Transverse colon (tissue), 4 donors: Measurements from ENCODE around the gene AXIN1. TPM values are rescaled to one million over a fixed set of nuclear protein-coding genes. Genes with fewer than 3 reads are reported as not detected.

Source experiments
- DNase-seq: peaks from one replicate; pipeline ENCODE4 v3.0.0-alpha.2; 2019
- H3K27ac ChIP-seq, 4 donors: fragments of 200-600 bp; sonication (generic); 2 replicates each; pipeline ENCODE4 v1.5.1; 2016 to 2018; ENCODE audit warnings: inconsistent platforms in 4 of 4
- H3K27me3 ChIP-seq: fragments of 200-600 bp; sonication (generic); 2 replicates; pipeline ENCODE4 v1.5.1; 2017; ENCODE audit warnings: inconsistent platforms
- H3K36me3 ChIP-seq, 4 donors: fragments of 200-600 bp; sonication (generic); 2 replicates each; pipeline ENCODE4 v1.5.1; 2017 to 2019; ENCODE audit warnings: inconsistent platforms in 4 of 4
- H3K4me1 ChIP-seq, 4 donors: fragments of 200-600 bp; sonication (generic); 2 replicates each; pipeline ENCODE4 v1.5.1; 2017 to 2020; ENCODE audit warnings: inconsistent platforms in 4 of 4
- H3K4me3 ChIP-seq, 4 donors: fragments of 200-600 bp; sonication (generic); 1 replicate in 1 of 4; 2 replicates in 3 of 4; pipeline versions ENCODE4 v1.5.1 to v1.6.1; 2017 to 2019; ENCODE audit warnings: inconsistent platforms in 4 of 4
- H3K9me3 ChIP-seq, 2 donors: fragments of 200-600 bp; sonication (generic); 2 replicates each; pipeline ENCODE4 v1.5.1; 2017 to 2019; ENCODE audit warnings: inconsistent platforms in 2 of 2
- CTCF ChIP-seq, 5 experiments: fragments of 200-600 bp in 3 of 5; fragments of 450-650 bp in 2 of 5; sonication (generic) in 3 of 5; IDR thresholded peaks; 1 replicate in 2 of 5; 2 replicates in 3 of 5; pipeline ENCODE4 v1.5.1; 2016 to 2017; ENCODE audit warnings: antibody characterized with exemption in 5 of 5, inconsistent platforms in 3 of 5, mild to moderate bottlenecking in 2 of 5, moderate library complexity in 1 of 5
- EP300 ChIP-seq: sonication (generic); formaldehyde crosslinking; IDR thresholded peaks from one replicate; pipeline ENCODE4 v1.6.1; 2017; ENCODE audit warnings: antibody characterized with exemption, low read depth
- POLR2A ChIP-seq: fragments of 450-650 bp; IDR thresholded peaks from one replicate; pipeline ENCODE4 v1.6.1; 2016; ENCODE audit warnings: antibody characterized with exemption, mild to moderate bottlenecking, moderate library complexity
- POLR2AphosphoS5 ChIP-seq, 3 donors: sonication (generic); formaldehyde crosslinking; IDR thresholded peaks; one replicate each; pipeline ENCODE4 v1.6.1; 2016; ENCODE audit warnings: antibody characterized with exemption in 3 of 3
- WGBS, 2 donors: methylation state at CpG; one replicate each; pipeline ENCODE4 v1.1.5; 2018; ENCODE audit warnings: low coverage in 1 of 2; 5-methylcytosine and 5-hydroxymethylcytosine counted together
- in situ Hi-C, 4 donors: fragments of 200-750 bp; cut with MboI; loops; one replicate each; pipeline versions ENCODE4 v1.15.0 to v1.15.1; 2017; ENCODE audit warnings: low sequenced_read_pairs in 3 of 4, low pct_ligation_motif_present in 1 of 4, low pct_unique_long_range_greater_than_20kb in 1 of 4
- intact Hi-C: fragments of 100-400 bp; cut with DNase I; formaldehyde crosslinking; loops from one replicate; pipeline ENCODE4 v1.15.1; 2023; ENCODE audit warnings: low total_unique reads
- total RNA-seq, 4 donors: library from RNA; depleted of rRNA; stranded (reverse); fragments of >200 nt; gene quantifications; one replicate each; pipeline ENCODE4 v1.1.0, GENCODE V29; 2016

AXIN1 gene
- total RNA-seq, 4 donors from 2014 or later, result 41.4 to 73.7 (median 58.7) TPM

- intact Hi-C loops, result no loop called here
- Histone ChIP-seq H3K27ac (no peak overlapping the region), H3K4me1 (no peaks in the 10 kb centered on the region), H3K9me3 (no peaks in the 10 kb centered on the region), H3K27me3 (no peaks in the 10 kb centered on the region), H3K4me3 (no peak overlapping the region), H3K36me3 (peaks cover 0 to 15% (median 0%) of the 10 kb centered on the region in 4 donors)
- no peak for DNase-seq
- WGBS, 2 donors, result 84% methylated on average over 7 to 14 of the region's 14 CpGs
- TF ChIP-seq CTCF (IDR thresholded peaks at IDR 0.05) (no peak), POLR2A (no peak), POLR2AphosphoS5 (IDR thresholded peaks at IDR 0.05) (no peak), EP300 (no peak)
- in situ Hi-C loops, result no loop called here
Observed at GRCh38 chr16:314795-315299, 37.7 kb downstream of the AXIN1 start.

- Histone ChIP-seq H3K27ac (no peak overlapping the region), H3K9me3 (no peaks in the 10 kb centered on the region), H3K27me3 (no peaks in the 10 kb centered on the region), H3K36me3 (peaks cover 0 to 15% (median 0%) of the 10 kb centered on the region in 4 donors), H3K4me1 (no peaks in the 10 kb centered on the region), H3K4me3 (no peak overlapping the region)
- in situ Hi-C loops, result no loop called here
- DNase-seq, result no peak
- WGBS, 2 donors, result 89% methylated on average over 11 of the region's 16 CpGs; no CpG with 5 or more reads in 1 of the 2 donors
- no peak for TF ChIP-seq POLR2AphosphoS5 (IDR thresholded peaks at IDR 0.05)
- intact Hi-C loops, result no loop called here
Observed at GRCh38 chr16:314351-314750, 38.2 kb downstream of the AXIN1 start.

- Histone ChIP-seq H3K36me3 (peaks cover 0 to 23% (median 0%) of the 10 kb centered on the region in 4 donors), H3K4me1 (no peaks in the 10 kb centered on the region), H3K27ac (no peak overlapping the region), H3K4me3 (no peak overlapping the region), H3K27me3 (no peaks in the 10 kb centered on the region), H3K9me3 (no peaks in the 10 kb centered on the region)
- TF ChIP-seq EP300 (no peak), POLR2A (no peak), CTCF (IDR thresholded peaks at IDR 0.05) (no peak), POLR2AphosphoS5 (IDR thresholded peaks at IDR 0.05) (no peak)
- 94% methylated on average over 15 of the region's 15 CpGs; no CpG with 5 or more reads in 1 of the 2 donors for WGBS, 2 donors
- no peak for DNase-seq
- intact Hi-C loops (no loop called here), in situ Hi-C loops (no loop called here)
Observed at GRCh38 chr16:311725-312124, 40.8 kb downstream of the AXIN1 start.

- no peak for TF ChIP-seq EP300
- no peak for TF ChIP-seq POLR2AphosphoS5 (IDR thresholded peaks at IDR 0.05)
- no peak for TF ChIP-seq POLR2A
- TF ChIP-seq CTCF (IDR thresholded peaks at IDR 0.05), result no peak
- 63% methylated on average over 5 of the region's 7 CpGs; no CpG with 5 or more reads in 1 of the 2 donors for WGBS, 2 donors
- Histone ChIP-seq H3K4me1 (no peaks in the 10 kb centered on the region), H3K27ac (no peak overlapping the region), H3K36me3 (peaks cover 0 to 23% (median 0%) of the 10 kb centered on the region in 4 donors), H3K9me3 (no peaks in the 10 kb centered on the region), H3K4me3 (no peak overlapping the region), H3K27me3 (no peaks in the 10 kb centered on the region)
- DNase-seq, result no peak
- in situ Hi-C loops (no loop called here), intact Hi-C loops (no loop called here)
Observed at GRCh38 chr16:309476-309875, 43.0 kb downstream of the AXIN1 start.
